HCT116 (cell line): ENCODE data around the gene IL31. TPM values are rescaled to one million over a fixed set of nuclear protein-coding genes. Genes with fewer than 3 reads are reported as not detected.

Experiments
- ATAC-seq: fragments of 200-7000 bp; cut with Tn5 transposase; 2 replicates; pipeline ENCODE4 v1.9.1; 2020; ENCODE audit warnings: mild to moderate bottlenecking, moderate library complexity
- BruUV-seq: library from RNA; stranded (reverse); fragments of 400-500 nt; replicated peaks from 2 replicates; lab custom pipeline; 2021; lab: Mats Ljungman, UMichigan
- CTCF ChIA-PET: fragments of 300-600 bp; sonication (Branson Sonifier 250); formaldehyde crosslinking; loops from one replicate; lab custom pipeline; 2021; ENCODE audit warnings: antibody characterized with exemption; lab: Charles Lee
- POLR2A ChIA-PET: fragments of 300-600, 350-600 bp; sonication (Branson Sonifier 250); formaldehyde crosslinking; loops from one replicate; lab custom pipeline; 2021; ENCODE audit warnings: antibody characterized with exemption; lab: Charles Lee
- RAD21 ChIA-PET, 2 experiments: fragments of 300-600 bp; sonication (Branson Sonifier 250); formaldehyde crosslinking; loops; one replicate each; lab custom pipeline; 2023; ENCODE audit warnings: low total read pairs in 2 of 2; ENCODE audit not compliant: uncharacterized antibody in 2 of 2, unreplicated experiment in 2 of 2, low non-redundant PET in 1 of 2; lab: Charles Lee
- DNase-seq: peaks from one replicate; pipeline ENCODE4 v3.0.0-alpha.2; 2010; ENCODE audit warnings: low read depth, low spot score
- H2AFZ ChIP-seq: fragments of 200-600 bp; shearing (Covaris generic), sonication (generic); 2 replicates; pipeline ENCODE4 v1.6.1; 2017; ENCODE audit warnings: low read depth, mixed run types, mixed read lengths, antibody characterized with exemption, low read length; ENCODE audit not compliant: poor library complexity, severe bottlenecking
- H3K27ac ChIP-seq: 2 replicates; pipeline ENCODE4 v1.5.1; 2012; ENCODE audit warnings: low read depth, low read length
- H3K27me3 ChIP-seq: fragments of 200-600 bp; sonication (generic); 2 replicates; pipeline ENCODE4 v1.6.1; 2016; ENCODE audit warnings: mixed run types, low read length, mixed read lengths; ENCODE audit not compliant: insufficient read depth
- H3K36me3 ChIP-seq, 2 experiments: fragments of 200-500 bp in 1 of 2; fragments of 200-600 bp in 1 of 2; sonication (Bioruptor generic) in 1 of 2; sonication (generic) in 1 of 2; 2 replicates each; pipeline versions ENCODE4 v1.5.1 to v1.6.1; 2014 to 2016; ENCODE audit warnings: low read length in 2 of 2, inconsistent platforms in 1 of 2, mixed read lengths in 1 of 2, mixed run types in 1 of 2; ENCODE audit not compliant: insufficient read depth in 2 of 2, control insufficient read depth in 1 of 2
- H3K4me1 ChIP-seq, 2 experiments: fragments of 200-600 bp in 1 of 2; sonication (generic) in 1 of 2; 2 replicates each; pipeline versions ENCODE4 v1.5.1 to v1.6.1; 2012 to 2017; ENCODE audit warnings: low read length in 2 of 2, inconsistent platforms in 1 of 2, mild to moderate bottlenecking in 1 of 2, mixed read lengths in 1 of 2, mixed run types in 1 of 2, moderate library complexity in 1 of 2; ENCODE audit not compliant: insufficient read depth in 2 of 2, control insufficient read depth in 1 of 2
- H3K4me2 ChIP-seq: fragments of 200-600 bp; sonication (generic); 2 replicates; pipeline ENCODE4 v1.6.1; 2017; ENCODE audit warnings: mixed run types, low read length, mixed read lengths
- H3K4me3 ChIP-seq, 2 experiments: fragments of 200-600 bp in 1 of 2; sonication (generic) in 1 of 2; replicated peaks in 1 of 2; 2 replicates each; pipeline ENCODE4 v1.5.1; 2011 to 2016; ENCODE audit warnings: low read length in 2 of 2, control low read depth in 1 of 2, low read depth in 1 of 2, mild to moderate bottlenecking in 1 of 2, mixed read lengths in 1 of 2, mixed run types in 1 of 2
- H3K79me2 ChIP-seq: fragments of 200-600 bp; sonication (generic); 2 replicates; pipeline ENCODE4 v1.6.1; 2017; ENCODE audit warnings: mild to moderate bottlenecking, mixed run types, low read length, moderate library complexity, mixed read lengths; ENCODE audit not compliant: insufficient read depth
- H3K9ac ChIP-seq: fragments of 200-600 bp; sonication (generic); 2 replicates; pipeline ENCODE4 v1.6.1; 2016; ENCODE audit warnings: low read length, mixed read lengths
- H3K9me2 ChIP-seq: fragments of 200-600 bp; sonication (generic), shearing (Covaris generic); 2 replicates; pipeline ENCODE4 v1.6.1; 2017; ENCODE audit warnings: mixed run types, mild to moderate bottlenecking, moderate library complexity; ENCODE audit not compliant: insufficient read depth
- H3K9me3 ChIP-seq, 2 experiments: fragments of 200-500 bp in 1 of 2; fragments of 200-600 bp in 1 of 2; sonication (Bioruptor generic) in 1 of 2; sonication (generic) in 1 of 2; 2 replicates each; pipeline ENCODE4 v1.6.1; 2014 to 2017; ENCODE audit warnings: low read length in 2 of 2, mixed read lengths in 2 of 2, inconsistent platforms in 1 of 2, low read depth in 1 of 2, mild to moderate bottlenecking in 1 of 2, mixed run types in 1 of 2, moderate library complexity in 1 of 2; ENCODE audit not compliant: control insufficient read depth in 1 of 2, insufficient read depth in 1 of 2
- H4K20me1 ChIP-seq: fragments of 200-600 bp; sonication (generic), shearing (Covaris generic); 2 replicates; pipeline ENCODE4 v1.6.1; 2017; ENCODE audit warnings: mixed run types, mild to moderate bottlenecking, moderate library complexity; ENCODE audit not compliant: insufficient read depth
- ELF1 ChIP-seq: IDR thresholded peaks from 2 replicates; pipeline ENCODE4 v1.6.1; 2012; ENCODE audit warnings: low read depth, borderline replicate concordance
- EZH2 ChIP-seq: fragments of 200-600 bp; sonication (generic); IDR thresholded peaks from 2 replicates; pipeline ENCODE4 v1.6.1; 2017; ENCODE audit warnings: antibody characterized with exemption, mixed run types
- EZH2phosphoT487 ChIP-seq: fragments of 200-600 bp; IDR thresholded peaks from 2 replicates; pipeline ENCODE4 v1.6.1; 2018; ENCODE audit warnings: antibody characterized with exemption, borderline replicate concordance
- RAD21 ChIP-seq: IDR thresholded peaks from 2 replicates; pipeline ENCODE4 v1.6.1; 2012; ENCODE audit warnings: low read depth, mild to moderate bottlenecking
- SRF ChIP-seq: IDR thresholded peaks from 2 replicates; pipeline ENCODE4 v1.6.1; 2012; ENCODE audit warnings: low read depth
- intact Hi-C: fragments of 100-400 bp; cut with micrococcal nuclease; formaldehyde crosslinking; loops from 2 replicates; pipeline ENCODE4 v1.10.0; 2022
- total RNA-seq: library from RNA; stranded (reverse); gene quantifications from one replicate; pipeline ENCODE4 v1.2.1, GENCODE V29; 2021; ENCODE audit not compliant: unreplicated experiment
- TF ChIP-seq, protein P1 (sequence below), 3 experiments: fragments of 200-600 bp in 1 of 3; sonication (generic) in 1 of 3; IDR thresholded peaks in 2 of 3; conservative IDR thresholded peaks in 1 of 3; 2 replicates each; pipeline ENCODE4 v1.5.1; 2012 to 2017; ENCODE audit warnings: low read depth in 2 of 3, low read length in 2 of 3, antibody characterized with exemption in 1 of 3, borderline replicate concordance in 1 of 3, control low read depth in 1 of 3, mild to moderate bottlenecking in 1 of 3, mixed read lengths in 1 of 3, mixed run types in 1 of 3, moderate library complexity in 1 of 3; ENCODE audit not compliant: insufficient read depth in 1 of 3
- TF ChIP-seq, protein P2 (sequence below): IDR thresholded peaks from 2 replicates; pipeline ENCODE4 v1.6.1; 2012; ENCODE audit warnings: low read depth

The IL31 gene
- total RNA-seq, 1 experiment from 2014 or later = not detected

DNA sequence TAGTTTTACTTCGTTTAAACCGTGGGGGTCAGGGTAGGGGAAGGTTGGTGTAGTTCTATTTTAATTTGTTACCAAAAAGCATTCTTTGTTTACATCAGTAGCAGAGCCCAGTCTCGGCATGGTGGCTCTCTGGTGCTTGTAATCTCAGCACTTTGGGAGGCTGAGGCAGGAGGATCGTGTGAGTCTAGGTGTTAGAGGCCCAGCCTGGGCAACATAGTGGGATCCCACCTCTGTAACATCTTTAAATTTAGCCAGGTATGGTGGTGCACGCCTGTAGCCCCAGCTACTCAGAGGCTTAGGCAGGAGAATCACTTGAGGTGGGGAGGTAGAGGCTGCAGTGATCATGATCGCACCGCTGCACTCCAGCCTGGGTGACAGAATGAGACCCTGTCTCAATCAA lies 11.1 kb upstream of the IL31 start (continued):
- TF ChIP-seq, protein P1, sequence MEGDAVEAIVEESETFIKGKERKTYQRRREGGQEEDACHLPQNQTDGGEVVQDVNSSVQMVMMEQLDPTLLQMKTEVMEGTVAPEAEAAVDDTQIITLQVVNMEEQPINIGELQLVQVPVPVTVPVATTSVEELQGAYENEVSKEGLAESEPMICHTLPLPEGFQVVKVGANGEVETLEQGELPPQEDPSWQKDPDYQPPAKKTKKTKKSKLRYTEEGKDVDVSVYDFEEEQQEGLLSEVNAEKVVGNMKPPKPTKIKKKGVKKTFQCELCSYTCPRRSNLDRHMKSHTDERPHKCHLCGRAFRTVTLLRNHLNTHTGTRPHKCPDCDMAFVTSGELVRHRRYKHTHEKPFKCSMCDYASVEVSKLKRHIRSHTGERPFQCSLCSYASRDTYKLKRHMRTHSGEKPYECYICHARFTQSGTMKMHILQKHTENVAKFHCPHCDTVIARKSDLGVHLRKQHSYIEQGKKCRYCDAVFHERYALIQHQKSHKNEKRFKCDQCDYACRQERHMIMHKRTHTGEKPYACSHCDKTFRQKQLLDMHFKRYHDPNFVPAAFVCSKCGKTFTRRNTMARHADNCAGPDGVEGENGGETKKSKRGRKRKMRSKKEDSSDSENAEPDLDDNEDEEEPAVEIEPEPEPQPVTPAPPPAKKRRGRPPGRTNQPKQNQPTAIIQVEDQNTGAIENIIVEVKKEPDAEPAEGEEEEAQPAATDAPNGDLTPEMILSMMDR (IDR thresholded peaks at IDR 0.05 in 2 of 3, conservative IDR thresholded peaks at IDR 0.05 in 1 of 3; ENCODE audit: borderline replicate concordance in 1 of 3, insufficient read depth in 1 of 3, low read depth in 2 of 3, low read length in 2 of 3) = no peak

DNA sequence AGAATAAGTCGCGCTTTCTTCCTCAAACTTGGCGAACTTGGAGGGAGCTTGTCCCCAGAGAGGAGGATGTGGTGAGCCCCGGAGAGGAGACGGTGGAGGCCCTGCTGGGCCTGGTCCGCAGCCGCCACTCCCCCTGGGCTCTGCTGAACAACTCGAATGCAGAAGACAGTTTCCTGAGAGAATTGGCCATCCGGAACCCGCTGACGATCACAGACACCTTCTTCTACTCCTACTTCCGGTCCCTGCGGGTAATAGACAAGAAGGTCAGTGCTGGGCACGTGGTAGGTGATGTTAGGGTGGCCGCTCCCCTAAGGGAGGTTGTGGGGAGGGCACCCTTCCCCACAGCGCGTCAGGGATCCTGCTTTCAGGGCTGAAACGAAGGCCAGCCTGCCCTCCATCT lies 10.5 kb upstream of the IL31 start:
- ChIA-PET CTCF (no interaction called here), POLR2A (no interaction called here), RAD21 (no interaction called here)
- Histone ChIP-seq H3K36me3 (no peaks in the 10 kb centered on the region), H3K27me3 (no peaks in the 10 kb centered on the region), H3K4me1 (no peaks in the 10 kb centered on the region), H3K79me2 (no peaks in the 10 kb centered on the region), H3K4me3 (no peak overlapping the region), H3K27ac (no peak overlapping the region), H3K9me3 (no peaks in the 10 kb centered on the region), H3K4me2 (no peak overlapping the region), H3K9ac (no peak overlapping the region), H3K9me2 (no peaks in the 10 kb centered on the region), H4K20me1 (no peaks in the 10 kb centered on the region), H2AFZ (no peak overlapping the region)
- BruUV-seq = no TSS peak
- ATAC-seq (no peak), DNase-seq (no peak)
- TF ChIP-seq EZH2phosphoT487 (no peak), ELF1 (no peak), EZH2 (no peak), SRF (no peak), RAD21 (no peak)
- TF ChIP-seq, protein P1 (IDR thresholded peaks at IDR 0.05 in 2 of 3, conservative IDR thresholded peaks at IDR 0.05 in 1 of 3; ENCODE audit: borderline replicate concordance in 1 of 3, insufficient read depth in 1 of 3, low read depth in 2 of 3, low read length in 2 of 3) = no peak
- TF ChIP-seq, protein P2, sequence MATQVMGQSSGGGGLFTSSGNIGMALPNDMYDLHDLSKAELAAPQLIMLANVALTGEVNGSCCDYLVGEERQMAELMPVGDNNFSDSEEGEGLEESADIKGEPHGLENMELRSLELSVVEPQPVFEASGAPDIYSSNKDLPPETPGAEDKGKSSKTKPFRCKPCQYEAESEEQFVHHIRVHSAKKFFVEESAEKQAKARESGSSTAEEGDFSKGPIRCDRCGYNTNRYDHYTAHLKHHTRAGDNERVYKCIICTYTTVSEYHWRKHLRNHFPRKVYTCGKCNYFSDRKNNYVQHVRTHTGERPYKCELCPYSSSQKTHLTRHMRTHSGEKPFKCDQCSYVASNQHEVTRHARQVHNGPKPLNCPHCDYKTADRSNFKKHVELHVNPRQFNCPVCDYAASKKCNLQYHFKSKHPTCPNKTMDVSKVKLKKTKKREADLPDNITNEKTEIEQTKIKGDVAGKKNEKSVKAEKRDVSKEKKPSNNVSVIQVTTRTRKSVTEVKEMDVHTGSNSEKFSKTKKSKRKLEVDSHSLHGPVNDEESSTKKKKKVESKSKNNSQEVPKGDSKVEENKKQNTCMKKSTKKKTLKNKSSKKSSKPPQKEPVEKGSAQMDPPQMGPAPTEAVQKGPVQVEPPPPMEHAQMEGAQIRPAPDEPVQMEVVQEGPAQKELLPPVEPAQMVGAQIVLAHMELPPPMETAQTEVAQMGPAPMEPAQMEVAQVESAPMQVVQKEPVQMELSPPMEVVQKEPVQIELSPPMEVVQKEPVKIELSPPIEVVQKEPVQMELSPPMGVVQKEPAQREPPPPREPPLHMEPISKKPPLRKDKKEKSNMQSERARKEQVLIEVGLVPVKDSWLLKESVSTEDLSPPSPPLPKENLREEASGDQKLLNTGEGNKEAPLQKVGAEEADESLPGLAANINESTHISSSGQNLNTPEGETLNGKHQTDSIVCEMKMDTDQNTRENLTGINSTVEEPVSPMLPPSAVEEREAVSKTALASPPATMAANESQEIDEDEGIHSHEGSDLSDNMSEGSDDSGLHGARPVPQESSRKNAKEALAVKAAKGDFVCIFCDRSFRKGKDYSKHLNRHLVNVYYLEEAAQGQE = no peak
- intact Hi-C loops = no loop called here
